Upper lobe of left lung (tissue), 6 donors: Measurements from ENCODE around the gene GPR149. TPM values are rescaled to one million over a fixed set of nuclear protein-coding genes. Genes with fewer than 3 reads are reported as not detected.
A peak's percentile ranks its signal among the peaks of the same experiment; 100 is the strongest.
"Not testable (repeated sequence)": the region's sequence is repeated elsewhere in the genome, so short reads cannot be mapped to it uniquely, and the experiment has no call there.

Experiments
- ATAC-seq, 2 donors: fragments of 200-7000 bp; cut with Tn5 transposase; one replicate each; pipeline ENCODE4 v1.9.1; 2022; ENCODE audit warnings: mild to moderate bottlenecking in 2 of 2, moderate library complexity in 2 of 2; ENCODE audit not compliant: low FRiP score in 2 of 2
- DNase-seq, 2 donors: peaks; one replicate each; pipeline ENCODE4 v3.0.0-alpha.2; 2019 to 2020
- H3K27ac ChIP-seq, 4 donors: fragments of 200-600 bp; sonication (generic); one replicate each; pipeline ENCODE4 v1.5.1; 2016 to 2019
- H3K27me3 ChIP-seq, 4 donors: fragments of 200-600 bp; sonication (generic); one replicate each; pipeline ENCODE4 v1.5.1; 2017 to 2019
- H3K36me3 ChIP-seq, 4 donors: fragments of 200-600 bp; sonication (generic); one replicate each; pipeline ENCODE4 v1.5.1; 2016 to 2019
- H3K4me1 ChIP-seq, 4 donors: fragments of 200-600 bp; sonication (generic); one replicate each; pipeline ENCODE4 v1.5.1; 2018 to 2019
- H3K4me3 ChIP-seq, 4 donors: fragments of 200-600 bp; sonication (generic); one replicate each; pipeline ENCODE4 v1.5.1; 2017 to 2019; ENCODE audit warnings: mild to moderate bottlenecking in 2 of 4, moderate library complexity in 1 of 4
- H3K9me3 ChIP-seq, 4 donors: fragments of 200-600 bp; sonication (generic); one replicate each; pipeline ENCODE4 v1.5.1; 2018 to 2019
- CTCF ChIP-seq, 6 experiments: fragments of 450-650 bp in 4 of 6; fragments of 200-600 bp in 2 of 6; sonication (generic) in 2 of 6; IDR thresholded peaks; one replicate each; pipeline ENCODE4 v1.5.1; 2016 to 2019; ENCODE audit warnings: antibody characterized with exemption in 6 of 6
- EP300 ChIP-seq, 4 donors: sonication (generic); formaldehyde crosslinking; IDR thresholded peaks; one replicate each; pipeline ENCODE4 v1.5.1; 2017; ENCODE audit warnings: antibody characterized with exemption in 4 of 4, control low read depth in 2 of 4
- POLR2A ChIP-seq, 4 donors: fragments of 450-650 bp; IDR thresholded peaks; one replicate each; pipeline ENCODE4 v1.5.1; 2016 to 2017; ENCODE audit warnings: antibody characterized with exemption in 4 of 4, mild to moderate bottlenecking in 2 of 4
- POLR2AphosphoS5 ChIP-seq, 2 donors: sonication (generic); formaldehyde crosslinking; IDR thresholded peaks; one replicate each; pipeline ENCODE4 v1.5.1; 2017; ENCODE audit warnings: antibody characterized with exemption in 2 of 2
- WGBS, 2 donors: methylation state at CpG; one replicate each; pipeline ENCODE4 v1.1.5; 2017 to 2018; 5-methylcytosine and 5-hydroxymethylcytosine counted together
- total RNA-seq, 6 donors: library from RNA; depleted of rRNA in 4 of 6; stranded (reverse); fragments of >200 nt in 4 of 6; gene quantifications; one replicate each; pipeline versions ENCODE4 v1.1.0 to v1.2.1, GENCODE V29; 2016 to 2021
- donor health status: DM: no; HTN: no; CAD: no; lungs with moderate emphysema.
- donor health status: DM: no; HTN: yes; CAD: no; lungs with severe emphysema.

The GPR149 gene
- total RNA-seq = not detected

GRCh38 chr3:154430014-154430413 is at the start of gene GPR149:
GPR149 (minus strand) TSS chr3:154430190; CDS start chr3:154429615, 575 bp downstream.
- TF ChIP-seq POLR2A (IDR thresholded peaks at IDR 0.05) = no peak
- no peak for TF ChIP-seq CTCF (IDR thresholded peaks at IDR 0.05)
- no peak for TF ChIP-seq EP300 (IDR thresholded peaks at IDR 0.05)
- Histone ChIP-seq H3K36me3 (no peaks in the 10 kb centered on the region), H3K9me3 (no peaks in the 10 kb centered on the region), H3K27me3 (peaks cover 0 to 12% (median 6%) of the 10 kb centered on the region in 4 donors), H3K4me1 (peaks cover 0 to 15% (median 6%) of the 10 kb centered on the region in 4 donors), H3K4me3 (peak within 1 kb of the TSS in 1 of 4 donors; percentile 30), H3K27ac (no peak within 1 kb of the TSS)
- no peak for ATAC-seq
- 15 to 16% methylated on average over 7 of the region's 7 CpGs for WGBS, 2 donors
- DNase-seq = no peak

DNA sequence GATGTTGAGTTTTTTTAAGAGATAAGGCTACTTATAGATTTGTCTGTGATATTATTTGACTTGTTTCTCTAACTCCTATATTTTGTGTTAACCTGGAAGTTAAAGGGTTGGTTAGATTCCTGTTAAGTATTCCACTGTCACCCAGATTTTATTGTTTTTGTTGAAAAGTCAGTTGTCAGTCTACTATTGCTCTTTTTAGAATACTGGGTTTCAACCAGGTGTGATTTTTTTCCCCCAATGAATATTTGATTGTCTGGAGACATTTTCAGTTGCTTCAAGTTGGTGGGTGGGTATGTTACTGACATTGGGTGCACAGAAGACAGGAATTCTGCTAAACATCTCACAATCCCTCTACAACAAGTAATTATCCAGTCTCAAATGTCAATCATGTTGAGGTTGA is 43.8 kb upstream of the GPR149 start:
- Histone ChIP-seq H3K9me3 (peaks cover 0 to 3% (median 0%) of the 10 kb centered on the region in 4 donors), H3K4me1 (no peaks in the 10 kb centered on the region), H3K4me3 (no peak overlapping the region), H3K36me3 (no peaks in the 10 kb centered on the region), H3K27ac (no peak overlapping the region), H3K27me3 (no peaks in the 10 kb centered on the region)
- TF ChIP-seq EP300 (IDR thresholded peaks at IDR 0.05) (no peak), POLR2A (IDR thresholded peaks at IDR 0.05) (no peak), CTCF (IDR thresholded peaks at IDR 0.05) (no peak), POLR2AphosphoS5 (IDR thresholded peaks at IDR 0.05) (no peak)
- no peak for ATAC-seq
- no peak for DNase-seq

- Histone ChIP-seq H3K9me3 (peaks cover 0 to 3% (median 0%) of the 10 kb centered on the region in 4 donors), H3K36me3 (no peaks in the 10 kb centered on the region), H3K4me1 (no peaks in the 10 kb centered on the region), H3K4me3 (no peak overlapping the region), H3K27me3 (no peaks in the 10 kb centered on the region), H3K27ac (no peak overlapping the region)
- ATAC-seq (no peak), DNase-seq (no peak)
- WGBS, 2 donors = 74 to 88% methylated on average over 1 of the region's 1 CpG
- no peak for TF ChIP-seq POLR2AphosphoS5 (IDR thresholded peaks at IDR 0.05)
- no peak for TF ChIP-seq POLR2A (IDR thresholded peaks at IDR 0.05)
- TF ChIP-seq EP300 (IDR thresholded peaks at IDR 0.05) = no peak
- no peak for TF ChIP-seq CTCF (IDR thresholded peaks at IDR 0.05)
Measured at GRCh38 chr3:154469585-154469984, 39.6 kb upstream of the GPR149 start.

DNA sequence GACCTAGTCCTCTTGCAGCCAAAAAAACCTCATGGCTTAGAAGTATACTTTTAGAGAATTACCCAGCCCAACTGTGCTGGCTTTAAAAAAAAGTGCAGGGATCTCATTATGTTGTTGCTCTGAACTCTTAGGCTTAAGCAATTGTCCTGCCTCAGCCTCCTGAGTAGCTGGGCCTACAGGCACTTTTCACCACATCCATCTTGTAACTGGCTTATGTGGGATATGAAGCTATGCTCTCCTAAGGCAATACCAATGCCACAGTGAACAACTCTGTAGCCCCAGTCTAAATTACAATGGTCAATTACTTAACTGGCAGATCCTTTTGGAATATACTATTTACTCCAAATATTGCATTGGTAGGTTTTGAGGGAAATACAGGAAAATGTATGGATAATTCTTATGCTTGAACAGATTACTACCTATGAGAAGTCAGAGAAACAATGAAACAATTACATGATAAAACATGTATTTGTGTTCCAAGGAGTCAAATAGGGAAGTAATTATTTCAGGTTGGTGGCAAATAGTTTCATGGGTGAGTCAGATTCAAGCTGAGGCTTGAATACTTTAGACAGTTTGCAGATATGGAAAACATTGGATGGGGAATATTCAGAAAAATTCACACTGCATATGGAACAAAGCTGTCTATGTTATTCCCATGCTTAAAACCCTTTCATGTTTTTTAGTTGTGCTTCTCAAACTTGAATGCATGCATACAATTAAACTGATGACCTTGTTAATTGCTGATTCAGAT is 34.6 kb upstream of the GPR149 start:
- H3K9me3 ChIP-seq = no peaks in the 10 kb centered on the region
- H3K27ac ChIP-seq = no peak overlapping the region
- H3K36me3 ChIP-seq = no peaks in the 10 kb centered on the region
- no peaks in the 10 kb centered on the region for H3K4me1 ChIP-seq
- DNase-seq (no peak), ATAC-seq (no peak)
- no peak overlapping the region for H3K4me3 ChIP-seq
- H3K27me3 ChIP-seq = no peaks in the 10 kb centered on the region
- TF ChIP-seq POLR2A (IDR thresholded peaks at IDR 0.05) = no peak
- no peak for TF ChIP-seq EP300 (IDR thresholded peaks at IDR 0.05)
- no peak for TF ChIP-seq POLR2AphosphoS5 (IDR thresholded peaks at IDR 0.05)

DNA sequence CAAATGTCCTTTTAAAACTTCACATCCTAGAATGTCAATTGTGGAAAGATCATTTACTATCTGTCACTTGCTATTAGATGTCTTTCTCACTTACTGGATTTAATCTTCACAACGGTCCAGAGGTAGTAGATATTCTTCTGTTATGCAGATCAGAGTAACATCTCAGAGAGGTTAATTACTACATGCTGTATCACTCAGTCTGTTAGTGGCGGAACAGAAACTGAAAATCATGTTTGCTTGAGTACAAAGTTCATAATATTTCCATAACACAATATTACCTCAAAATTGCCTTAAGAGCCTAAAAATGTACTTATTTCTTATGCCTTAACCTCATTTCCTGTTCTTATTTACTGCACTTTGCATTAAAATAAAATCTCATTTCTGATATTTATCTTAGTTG is 28.6 kb upstream of the GPR149 start:
- Histone ChIP-seq H3K27ac (no peak overlapping the region), H3K4me3 (no peak overlapping the region), H3K4me1 (no peaks in the 10 kb centered on the region), H3K36me3 (no peaks in the 10 kb centered on the region), H3K9me3 (no peaks in the 10 kb centered on the region), H3K27me3 (no peaks in the 10 kb centered on the region)
- TF ChIP-seq POLR2A (IDR thresholded peaks at IDR 0.05) = no peak
- no peak for TF ChIP-seq EP300 (IDR thresholded peaks at IDR 0.05)
- no peak for TF ChIP-seq CTCF (IDR thresholded peaks at IDR 0.05)
- TF ChIP-seq POLR2AphosphoS5 (IDR thresholded peaks at IDR 0.05) = no peak
- ATAC-seq = no peak
- DNase-seq = no peak
- 78 to 82% methylated on average over 2 of the region's 2 CpGs for WGBS, 2 donors

GRCh38 chr3:154439081-154439480 is 9.1 kb upstream of the GPR149 start:
- not testable (repeated sequence) for H3K9me3 ChIP-seq, H3K36me3 ChIP-seq, H3K4me3 ChIP-seq, ATAC-seq, H3K4me1 ChIP-seq, H3K27ac ChIP-seq, H3K27me3 ChIP-seq
- 81 to 87% methylated on average over 11 to 12 of the region's 12 CpGs for WGBS, 2 donors
- DNase-seq = peak in 1 of 2 donors; percentile 50
